Upper lobe of left lung (tissue), 6 donors: ENCODE results near the gene NEURL1. TPM values are rescaled to one million over a fixed set of nuclear protein-coding genes. Genes with fewer than 3 reads are reported as not detected.

Experiments used
- ATAC-seq, 2 donors: fragments of 200-7000 bp; cut with Tn5 transposase; one replicate each; pipeline ENCODE4 v1.9.1; 2022; ENCODE audit warnings: mild to moderate bottlenecking in 2 of 2, moderate library complexity in 2 of 2; ENCODE audit not compliant: low FRiP score in 2 of 2
- DNase-seq, 2 donors: peaks; one replicate each; pipeline ENCODE4 v3.0.0-alpha.2; 2019 to 2020
- H3K27ac ChIP-seq, 4 donors: fragments of 200-600 bp; sonication (generic); one replicate each; pipeline ENCODE4 v1.5.1; 2016 to 2019
- H3K27me3 ChIP-seq, 4 donors: fragments of 200-600 bp; sonication (generic); one replicate each; pipeline ENCODE4 v1.5.1; 2017 to 2019
- H3K36me3 ChIP-seq, 4 donors: fragments of 200-600 bp; sonication (generic); one replicate each; pipeline ENCODE4 v1.5.1; 2016 to 2019
- H3K4me1 ChIP-seq, 4 donors: fragments of 200-600 bp; sonication (generic); one replicate each; pipeline ENCODE4 v1.5.1; 2018 to 2019
- H3K4me3 ChIP-seq, 4 donors: fragments of 200-600 bp; sonication (generic); one replicate each; pipeline ENCODE4 v1.5.1; 2017 to 2019; ENCODE audit warnings: mild to moderate bottlenecking in 2 of 4, moderate library complexity in 1 of 4
- H3K9me3 ChIP-seq, 4 donors: fragments of 200-600 bp; sonication (generic); one replicate each; pipeline ENCODE4 v1.5.1; 2018 to 2019
- CTCF ChIP-seq, 6 experiments: fragments of 450-650 bp in 4 of 6; fragments of 200-600 bp in 2 of 6; sonication (generic) in 2 of 6; IDR thresholded peaks; one replicate each; pipeline ENCODE4 v1.5.1; 2016 to 2019; ENCODE audit warnings: antibody characterized with exemption in 6 of 6
- EP300 ChIP-seq, 4 donors: sonication (generic); formaldehyde crosslinking; IDR thresholded peaks; one replicate each; pipeline ENCODE4 v1.5.1; 2017; ENCODE audit warnings: antibody characterized with exemption in 4 of 4, control low read depth in 2 of 4
- POLR2A ChIP-seq, 4 donors: fragments of 450-650 bp; IDR thresholded peaks; one replicate each; pipeline ENCODE4 v1.5.1; 2016 to 2017; ENCODE audit warnings: antibody characterized with exemption in 4 of 4, mild to moderate bottlenecking in 2 of 4
- POLR2AphosphoS5 ChIP-seq, 2 donors: sonication (generic); formaldehyde crosslinking; IDR thresholded peaks; one replicate each; pipeline ENCODE4 v1.5.1; 2017; ENCODE audit warnings: antibody characterized with exemption in 2 of 2
- WGBS, 2 donors: methylation state at CpG; one replicate each; pipeline ENCODE4 v1.1.5; 2017 to 2018; 5-methylcytosine and 5-hydroxymethylcytosine counted together
- total RNA-seq, 6 donors: library from RNA; depleted of rRNA in 4 of 6; stranded (reverse); fragments of >200 nt in 4 of 6; gene quantifications; one replicate each; pipeline versions ENCODE4 v1.1.0 to v1.2.1, GENCODE V29; 2016 to 2021
- donor health status: DM: no; HTN: no; CAD: no; lungs with moderate emphysema.
- donor health status: DM: no; HTN: yes; CAD: no; lungs with severe emphysema.

The NEURL1 gene
- total RNA-seq, 6 donors from 2014 or later, result 0.22 to 1.1 (median 0.80) TPM; not detected in 1

DNA sequence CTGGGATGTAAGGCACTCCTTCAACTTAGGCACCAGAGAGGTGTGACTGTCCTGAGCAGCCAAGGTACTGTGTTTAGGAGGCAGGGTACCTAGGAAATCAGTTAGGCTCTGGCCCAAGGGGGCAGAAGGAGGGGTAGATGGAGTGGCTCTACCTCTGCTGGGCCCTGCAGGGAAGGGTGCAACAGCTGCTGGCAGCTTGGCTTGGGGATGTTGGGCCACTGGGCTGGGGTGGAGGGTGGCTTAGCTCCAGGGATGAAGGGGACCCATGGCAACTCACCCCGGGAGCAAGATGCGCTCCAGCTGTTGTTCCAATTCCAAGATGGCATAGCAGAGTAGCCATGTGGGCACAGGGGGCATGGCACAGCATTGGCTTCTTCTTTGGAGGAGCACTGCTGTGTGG, 42.1 kb downstream of the NEURL1 start:
- H3K4me1 ChIP-seq, result no peaks in the 10 kb centered on the region
- H3K27me3 ChIP-seq, result no peaks in the 10 kb centered on the region
- H3K9me3 ChIP-seq, result peaks cover 0 to 3% (median 2%) of the 10 kb centered on the region in 4 donors
- no peaks in the 10 kb centered on the region for H3K36me3 ChIP-seq
- no peak overlapping the region for H3K4me3 ChIP-seq
- no peak for ATAC-seq
- no peak for DNase-seq
- WGBS, 2 donors, result 94% methylated on average over 2 of the region's 2 CpGs; no CpG with 5 or more reads in 1 of the 2 donors
- no peak for TF ChIP-seq EP300 (IDR thresholded peaks at IDR 0.05)
- H3K27ac ChIP-seq, result no peak overlapping the region

DNA sequence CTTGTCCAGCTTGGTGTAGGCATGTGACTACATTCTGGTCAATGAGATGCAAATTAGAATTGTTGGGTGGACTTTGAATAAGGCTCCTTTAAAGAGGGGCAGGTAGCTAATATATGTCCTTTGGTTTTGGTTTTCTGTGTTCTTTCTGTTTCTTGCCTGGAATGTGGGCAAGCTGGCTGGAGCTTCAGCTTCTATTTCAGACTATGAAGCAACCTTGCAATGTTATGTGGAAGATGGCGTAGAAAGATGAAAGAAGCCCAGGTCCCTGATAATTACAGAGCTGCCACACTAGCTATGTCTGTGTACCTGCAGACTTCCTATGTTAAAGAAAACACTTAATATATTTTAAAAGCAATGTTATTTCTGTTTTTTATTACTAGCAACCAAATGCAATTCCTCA, 46.2 kb downstream of the NEURL1 start:
- DNase-seq, result no peak
- no peaks in the 10 kb centered on the region for H3K9me3 ChIP-seq
- H3K36me3 ChIP-seq, result no peaks in the 10 kb centered on the region
- no peak for ATAC-seq
- TF ChIP-seq POLR2AphosphoS5 (IDR thresholded peaks at IDR 0.05), result no peak
- no peak for TF ChIP-seq POLR2A (IDR thresholded peaks at IDR 0.05)
- TF ChIP-seq CTCF (IDR thresholded peaks at IDR 0.05), result no peak
- TF ChIP-seq EP300 (IDR thresholded peaks at IDR 0.05), result no peak
- peaks cover 5 to 12% (median 10%) of the 10 kb centered on the region in 4 donors for H3K4me1 ChIP-seq
- H3K4me3 ChIP-seq, result no peak overlapping the region
- WGBS, 2 donors, result 0 to 67% methylated on average over 1 of the region's 1 CpG
- H3K27ac ChIP-seq, result no peak overlapping the region
- H3K27me3 ChIP-seq, result no peaks in the 10 kb centered on the region

- peaks cover 5 to 12% (median 10%) of the 10 kb centered on the region in 4 donors for H3K4me1 ChIP-seq
- H3K27me3 ChIP-seq, result no peaks in the 10 kb centered on the region
- H3K4me3 ChIP-seq, result no peak overlapping the region
- no peaks in the 10 kb centered on the region for H3K9me3 ChIP-seq
- ATAC-seq, result no peak
- DNase-seq, result no peak
- WGBS, 2 donors, result 60 to 69% methylated on average over 4 of the region's 4 CpGs
- no peak overlapping the region for H3K27ac ChIP-seq
- no peaks in the 10 kb centered on the region for H3K36me3 ChIP-seq
- TF ChIP-seq POLR2A (IDR thresholded peaks at IDR 0.05) (no peak), EP300 (IDR thresholded peaks at IDR 0.05) (no peak), CTCF (IDR thresholded peaks at IDR 0.05) (no peak), POLR2AphosphoS5 (IDR thresholded peaks at IDR 0.05) (no peak)
Observed at GRCh38 chr10:103540722-103541121, 47.2 kb downstream of the NEURL1 start.

DNA sequence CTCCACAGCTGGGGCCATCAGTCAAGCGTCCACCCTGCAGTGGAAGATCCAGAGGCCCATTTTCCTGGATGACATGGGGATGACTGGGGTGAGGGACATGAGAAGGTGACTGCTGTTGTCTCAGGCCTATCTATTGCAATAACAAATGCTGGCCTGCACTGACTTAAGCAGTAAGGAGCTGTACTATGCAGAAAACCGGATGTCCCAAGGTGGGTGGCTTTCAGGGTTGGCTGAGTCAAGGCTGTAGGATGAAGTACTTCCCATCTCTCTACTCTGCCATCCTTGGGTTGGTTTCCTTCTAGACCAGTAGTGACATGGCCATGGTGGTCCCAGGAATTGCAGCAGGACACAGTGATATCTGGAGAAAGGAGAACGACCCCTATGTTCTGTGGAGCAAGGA, 48.1 kb downstream of the NEURL1 start:
- H3K36me3 ChIP-seq, result no peaks in the 10 kb centered on the region
- DNase-seq (no peak), ATAC-seq (no peak)
- no peak overlapping the region for H3K4me3 ChIP-seq
- H3K27me3 ChIP-seq, result no peaks in the 10 kb centered on the region
- no peaks in the 10 kb centered on the region for H3K9me3 ChIP-seq
- WGBS, 2 donors, result 88 to 90% methylated on average over 3 of the region's 3 CpGs
- H3K4me1 ChIP-seq, result peaks cover 5 to 12% (median 10%) of the 10 kb centered on the region in 4 donors
- no peak overlapping the region for H3K27ac ChIP-seq
- TF ChIP-seq EP300 (IDR thresholded peaks at IDR 0.05), result no peak
- no peak for TF ChIP-seq CTCF (IDR thresholded peaks at IDR 0.05)
- TF ChIP-seq POLR2A (IDR thresholded peaks at IDR 0.05), result no peak
- no peak for TF ChIP-seq POLR2AphosphoS5 (IDR thresholded peaks at IDR 0.05)

- no peak for TF ChIP-seq POLR2AphosphoS5 (IDR thresholded peaks at IDR 0.05)
- peak in 1 of 6 experiments; percentile 33 for TF ChIP-seq CTCF (IDR thresholded peaks at IDR 0.05)
- Histone ChIP-seq H3K9me3 (no peaks in the 10 kb centered on the region), H3K27me3 (no peaks in the 10 kb centered on the region), H3K4me3 (peak overlapping the region in 3 of 4 donors; percentile 30 to 40 (median 38)), H3K36me3 (no peaks in the 10 kb centered on the region), H3K4me1 (peaks cover 5 to 12% (median 10%) of the 10 kb centered on the region in 4 donors), H3K27ac (no peak overlapping the region)
- DNase-seq, result no peak
- peak in 1 of 2 donors; percentile 34 for ATAC-seq
- WGBS, 2 donors, result 10 to 15% methylated on average over 14 to 15 of the region's 17 CpGs
Observed at GRCh38 chr10:103542764-103543616, 49.5 kb downstream of the NEURL1 start.
